ENCODE measurements around the gene ERVV-1.
A peak's percentile ranks its signal among the peaks of the same experiment; 100 is the strongest.

The ERVV-1 gene

GRCh38 chr19:52993342-52994178 lies 20.2 kb upstream of the ERVV-1 start:
- TF ChIP-seq ZFX (IDR thresholded peaks at IDR 0.05) (no peak), CTCF (conservative IDR thresholded peaks at IDR 0.05) (peak; percentile 72)
- H3K27ac ChIP-seq: peak overlapping the region; percentile 51

- TF ChIP-seq ZFX (IDR thresholded peaks at IDR 0.05) (no peak), CTCF (conservative IDR thresholded peaks at IDR 0.05) (no peak)
- H3K27ac ChIP-seq: no peak overlapping the region
Measured at GRCh38 chr19:52995711-52996110, 18.0 kb upstream of the ERVV-1 start.

- H3K27ac ChIP-seq: no peak overlapping the region
- TF ChIP-seq CTCF (conservative IDR thresholded peaks at IDR 0.05) (no peak), ZFX (IDR thresholded peaks at IDR 0.05) (no peak)
Measured at GRCh38 chr19:52997975-52998374, 15.7 kb upstream of the ERVV-1 start.

GRCh38 chr19:53002479-53002878 lies 11.2 kb upstream of the ERVV-1 start:
- H3K27ac ChIP-seq: no peak overlapping the region
- no peak for TF ChIP-seq ZFX (IDR thresholded peaks at IDR 0.05)
- no peak for TF ChIP-seq CTCF (conservative IDR thresholded peaks at IDR 0.05)

- no peak overlapping the region for H3K27ac ChIP-seq
- no peak for TF ChIP-seq CTCF (conservative IDR thresholded peaks at IDR 0.05)
- TF ChIP-seq ZFX (IDR thresholded peaks at IDR 0.05): no peak
Measured at GRCh38 chr19:53004242-53004641, 9.5 kb upstream of the ERVV-1 start.

GRCh38 chr19:53007200-53007599 lies 6.5 kb upstream of the ERVV-1 start:
- TF ChIP-seq ZFX (IDR thresholded peaks at IDR 0.05) (no peak), CTCF (conservative IDR thresholded peaks at IDR 0.05) (no peak)
- no peak overlapping the region for H3K27ac ChIP-seq

- TF ChIP-seq CTCF (conservative IDR thresholded peaks at IDR 0.05) (no peak), ZFX (IDR thresholded peaks at IDR 0.05) (no peak)
- H3K27ac ChIP-seq: no peak overlapping the region
Measured at GRCh38 chr19:53007606-53008005, 6.1 kb upstream of the ERVV-1 start.
